ENCODE measurements around the gene FAM13B. TPM values are rescaled to one million over a fixed set of nuclear protein-coding genes. Genes with fewer than 3 reads are reported as not detected.

FAM13B gene
- total RNA-seq = 36.2 and 40.7 TPM in 2 replicates

DNA sequence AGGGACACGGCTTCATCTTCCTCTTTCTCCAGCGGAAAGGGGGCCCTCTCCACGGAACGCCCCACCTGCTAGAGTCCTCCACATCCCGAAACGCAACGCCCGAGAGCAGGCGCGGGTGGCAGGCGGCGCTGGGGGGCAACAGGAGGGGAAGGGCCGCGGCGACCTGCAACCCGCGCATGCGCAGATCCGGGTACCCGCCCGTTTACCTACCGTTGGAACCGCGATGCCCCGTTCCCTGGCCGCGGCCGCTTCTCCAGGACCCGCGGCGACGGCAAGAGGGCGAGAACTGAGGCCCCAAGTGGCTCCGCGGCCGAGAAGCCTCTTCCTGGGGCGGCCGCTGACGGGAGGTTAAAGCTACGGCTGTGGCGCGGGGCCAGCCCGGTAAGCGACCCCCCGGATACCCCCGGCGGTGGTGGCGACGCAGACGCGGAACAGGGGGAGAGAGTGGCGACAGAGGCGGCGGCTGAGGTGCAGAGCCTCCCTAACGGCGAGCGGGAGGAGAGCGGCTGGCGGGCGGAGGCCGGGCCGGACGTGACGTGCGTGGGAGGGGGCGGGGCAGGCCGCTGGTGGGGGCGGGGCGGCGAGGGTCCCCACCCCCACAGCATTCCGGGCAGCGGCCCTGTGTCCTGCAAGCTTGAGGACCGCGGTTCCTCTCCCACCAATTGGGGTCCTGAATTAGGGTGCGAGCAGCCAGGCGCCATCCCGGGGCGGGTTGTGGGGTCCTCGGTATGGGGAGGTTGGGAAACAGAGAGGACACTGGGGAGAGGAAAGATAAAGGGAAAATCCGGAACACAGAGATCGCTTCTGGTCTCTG lies at the start of gene FAM13B:
TSS of gene FAM13B (minus strand) at position 508 of the 814 bp plus-strand sequence. CDS start 13,968 bp downstream, outside the sequence.

DNA sequence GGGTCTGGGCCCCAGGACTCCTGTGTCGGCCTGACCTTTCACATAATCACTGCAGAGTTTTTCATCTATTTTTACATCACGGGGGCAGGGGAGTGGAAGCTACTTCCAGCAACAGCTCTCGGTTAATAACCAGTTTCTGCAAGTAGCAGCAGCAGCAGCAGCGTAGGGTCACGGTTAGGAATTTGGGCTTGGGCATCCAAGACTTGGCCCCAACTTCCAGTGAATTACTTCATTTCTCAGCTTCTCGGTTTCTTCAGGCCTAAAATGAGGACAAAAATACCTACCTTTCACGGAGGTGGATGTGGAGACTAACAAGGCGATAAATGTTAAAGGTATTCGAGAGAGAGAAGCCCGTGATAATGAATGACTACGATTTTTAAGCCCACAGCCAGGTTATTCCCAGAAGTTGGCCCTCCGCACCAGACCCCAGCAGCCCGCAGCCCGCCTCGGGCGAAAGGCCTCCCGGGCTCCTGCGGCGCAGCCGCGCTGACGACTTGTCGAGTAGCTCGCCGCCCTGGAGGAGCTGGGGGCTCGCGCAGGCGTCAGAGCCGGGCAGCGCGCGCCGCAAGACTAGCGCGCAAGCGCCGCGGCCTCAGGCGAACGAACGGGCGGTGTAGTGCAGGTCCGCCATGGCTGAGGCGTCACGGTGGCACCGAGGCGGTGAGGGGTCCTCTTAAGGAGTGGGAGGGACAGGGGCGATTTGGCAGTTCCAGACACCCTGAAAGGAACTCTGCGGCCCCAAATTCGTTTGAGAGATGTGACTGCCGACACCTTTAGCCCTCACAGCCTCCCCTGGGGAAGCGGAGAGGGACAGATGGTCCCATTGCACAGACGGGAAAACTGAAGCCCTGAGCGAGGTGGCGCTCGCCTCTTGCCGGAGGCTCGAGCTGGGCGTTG lies 143.8 kb downstream of the FAM13B start, which contains the start of gene PKD2L2:
TSS of gene PKD2L2 (plus strand) at position 595 of the 897 bp plus-strand sequence. CDS start at position 630, 35 bp downstream.

Small RNA genes within 50 kb of the gene (small RNA-seq; reads per million reads assigned to genes)
- not detected for gene RNU6-1148P

Other genes with a start within 250 kb of the FAM13B start
- gene MYOT, start 165.2 kb downstream of the FAM13B start, total RNA-seq = not detected in 2 replicates
- not detected in 2 replicates for gene PKD2L2, start 143.6 kb downstream of the FAM13B start, total RNA-seq
- gene WNT8A, start 51.0 kb upstream of the FAM13B start, total RNA-seq = not detected in 2 replicates
- gene NME5, start 106.3 kb upstream of the FAM13B start, total RNA-seq = 1.7 and 1.8 TPM in 2 replicates
- gene BRD8, start 145.6 kb upstream of the FAM13B start, total RNA-seq = 29.0 and 42.4 TPM in 2 replicates
- gene KIF20A, start 146.0 kb upstream of the FAM13B start, total RNA-seq = 8.3 and 16.3 TPM in 2 replicates
- 28.2 and 31.0 TPM in 2 replicates for gene CDC23, start 180.2 kb upstream of the FAM13B start, total RNA-seq
- not detected in 2 replicates for gene GFRA3, start 241.5 kb upstream of the FAM13B start, total RNA-seq

All from hair follicle dermal papilla cell (primary cell).